ENCODE results near the gene PDK2.

The PDK2 gene

DNA sequence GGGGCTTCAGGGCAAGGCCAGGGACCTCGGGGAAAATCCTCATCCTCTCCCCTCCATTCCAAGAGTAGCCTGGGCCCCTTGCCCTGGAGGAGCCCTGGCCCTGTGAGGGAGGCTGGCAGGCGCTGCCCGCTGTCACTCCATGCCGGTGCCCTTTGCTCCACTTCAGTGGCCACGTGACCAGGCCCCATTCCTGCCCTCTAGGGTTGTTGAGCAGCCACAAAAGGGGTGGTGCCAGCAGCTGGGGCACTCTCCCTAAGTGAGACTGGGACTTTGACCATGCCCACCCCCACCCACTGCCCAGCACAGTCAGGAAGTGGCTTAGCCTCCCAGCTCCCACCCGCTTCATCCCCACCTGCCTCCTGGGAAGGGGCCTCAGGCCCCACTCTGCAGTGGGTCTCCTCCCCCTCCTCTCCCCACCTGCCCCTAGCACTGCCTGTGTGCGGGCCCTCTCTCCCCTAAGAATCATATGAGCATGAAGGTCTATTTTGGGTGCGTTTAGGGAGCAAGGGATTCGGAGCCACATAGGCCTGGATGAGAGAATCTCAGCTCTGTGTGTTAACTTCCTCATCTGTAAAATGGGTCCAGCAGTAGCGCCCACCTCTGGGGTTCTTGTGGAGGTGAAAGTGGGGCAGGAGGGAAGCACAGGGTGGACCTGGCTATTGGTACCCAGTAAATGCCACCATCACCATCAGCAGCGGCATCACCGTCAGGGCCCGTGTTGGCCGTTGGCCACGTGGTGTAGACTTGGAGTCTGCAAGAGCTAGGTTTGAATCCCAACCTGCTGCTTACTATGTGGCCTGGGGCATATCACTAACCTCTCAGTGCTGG lies 7.2 kb downstream of the PDK2 start:
- no peak for DNase-seq

GRCh38 chr17:50103252-50103651 lies 8.1 kb downstream of the PDK2 start:
- DNase-seq: no peak

DNA sequence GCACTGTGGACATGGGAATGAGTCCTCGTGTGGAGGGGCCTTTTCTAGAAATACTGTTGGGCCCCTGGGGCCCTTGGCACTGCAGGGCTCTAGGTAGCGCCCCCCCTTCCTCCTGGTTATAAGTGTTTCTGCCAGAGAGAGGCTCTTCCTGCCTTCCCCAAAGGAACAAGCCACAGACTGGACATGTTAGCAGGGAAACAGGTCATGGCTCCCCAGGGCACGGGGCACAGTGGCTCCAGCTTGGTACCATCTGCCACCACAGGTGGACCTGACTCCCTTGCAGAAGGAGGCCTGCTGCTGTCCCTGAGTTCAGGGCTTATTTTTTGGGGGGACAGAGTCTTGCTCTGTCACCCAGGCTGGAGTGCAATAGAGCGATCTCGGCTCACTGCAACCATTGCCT lies 8.8 kb downstream of the PDK2 start:
- no peak for DNase-seq

DNA sequence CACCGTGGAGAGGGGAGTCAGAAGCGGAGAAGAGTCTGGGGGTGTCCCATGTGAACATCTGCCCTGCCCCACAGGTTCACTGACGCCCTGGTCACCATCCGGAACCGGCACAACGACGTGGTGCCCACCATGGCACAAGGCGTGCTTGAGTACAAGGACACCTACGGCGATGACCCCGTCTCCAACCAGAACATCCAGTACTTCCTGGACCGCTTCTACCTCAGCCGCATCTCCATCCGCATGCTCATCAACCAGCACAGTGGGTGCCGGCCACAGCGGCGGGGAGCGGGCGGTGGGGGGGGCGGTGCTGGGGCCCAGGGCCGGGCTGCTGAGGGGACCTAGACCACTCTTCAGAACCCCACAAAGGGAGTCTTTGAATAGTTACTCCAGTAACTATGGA lies 10.7 kb downstream of the PDK2 start:
- DNase-seq: no peak

DNA sequence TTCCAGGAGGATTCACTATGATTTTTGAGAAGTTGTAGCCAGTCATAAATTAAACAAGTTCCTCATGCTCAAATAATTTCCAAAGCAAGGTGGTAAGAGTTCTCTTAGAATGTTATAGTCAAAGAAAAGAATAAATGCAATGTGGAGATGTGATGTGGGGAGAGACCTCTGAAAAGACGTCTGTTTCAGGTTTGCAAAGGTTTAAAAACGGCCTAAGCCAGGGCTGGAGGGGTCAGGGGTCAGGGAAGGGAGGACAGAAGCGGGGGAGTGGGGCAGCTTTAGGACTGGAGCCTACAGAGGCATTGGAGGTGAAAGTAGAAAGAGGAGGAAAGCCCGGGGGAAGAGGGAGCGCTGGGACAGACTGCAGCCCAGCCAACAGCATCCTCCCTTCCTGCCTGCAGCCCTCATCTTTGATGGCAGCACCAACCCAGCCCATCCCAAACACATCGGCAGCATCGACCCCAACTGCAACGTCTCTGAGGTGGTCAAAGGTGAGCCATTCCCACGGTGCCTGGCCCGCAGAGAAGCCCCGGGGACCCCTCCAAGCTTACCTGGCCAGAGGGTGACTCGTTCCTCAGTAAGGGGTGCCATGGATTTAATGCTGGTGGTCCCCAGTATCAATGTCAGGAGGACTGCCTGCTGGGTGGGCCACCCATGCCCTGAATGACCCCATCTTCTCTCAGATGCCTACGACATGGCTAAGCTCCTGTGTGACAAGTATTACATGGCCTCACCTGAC lies 11.4 kb downstream of the PDK2 start:
- no peak for DNase-seq

DNA sequence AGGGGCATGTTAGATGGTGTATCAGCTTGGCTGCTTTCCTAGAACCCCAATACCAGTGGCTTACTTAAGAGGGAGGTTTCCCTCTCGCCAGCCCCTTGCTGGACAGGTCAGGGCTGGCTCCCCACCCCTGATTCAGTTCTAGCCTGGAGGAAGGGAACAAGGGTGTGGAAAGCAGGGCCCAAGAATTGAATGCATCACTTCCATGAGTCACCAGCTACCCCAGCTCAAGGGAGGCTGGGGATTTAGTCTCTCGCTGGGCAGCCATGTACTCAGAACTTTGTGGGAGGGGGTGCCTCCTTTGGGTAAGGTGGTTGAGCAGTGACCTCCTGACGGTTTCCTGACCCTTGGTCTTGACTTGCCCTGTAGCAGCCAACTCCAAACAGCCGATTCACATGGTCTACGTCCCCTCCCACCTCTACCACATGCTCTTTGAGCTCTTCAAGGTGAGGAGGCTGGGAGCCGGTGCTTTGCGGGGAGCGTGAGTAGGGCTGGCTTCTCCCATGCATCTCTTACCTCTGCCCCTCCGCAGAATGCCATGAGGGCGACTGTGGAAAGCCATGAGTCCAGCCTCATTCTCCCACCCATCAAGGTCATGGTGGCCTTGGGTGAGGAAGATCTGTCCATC lies 12.8 kb downstream of the PDK2 start:
- no peak for DNase-seq

DNA sequence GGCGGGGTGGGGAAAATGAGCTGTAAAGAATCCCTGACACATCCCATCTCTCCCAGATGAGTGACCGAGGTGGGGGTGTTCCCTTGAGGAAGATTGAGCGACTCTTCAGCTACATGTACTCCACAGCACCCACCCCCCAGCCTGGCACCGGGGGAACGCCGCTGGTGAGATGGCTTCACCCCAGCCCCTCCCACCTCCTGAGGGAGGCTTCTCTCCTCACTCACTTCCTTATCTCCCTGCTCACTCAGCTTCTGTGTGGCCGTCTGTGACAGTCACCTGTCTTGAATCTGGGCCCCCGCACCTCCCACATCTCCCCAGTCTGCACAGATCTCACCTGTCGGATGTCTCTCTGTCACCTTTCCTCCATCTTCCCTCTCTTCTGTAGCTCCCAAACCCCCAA lies 13.4 kb downstream of the PDK2 start:
- DNase-seq: no peak

DNA sequence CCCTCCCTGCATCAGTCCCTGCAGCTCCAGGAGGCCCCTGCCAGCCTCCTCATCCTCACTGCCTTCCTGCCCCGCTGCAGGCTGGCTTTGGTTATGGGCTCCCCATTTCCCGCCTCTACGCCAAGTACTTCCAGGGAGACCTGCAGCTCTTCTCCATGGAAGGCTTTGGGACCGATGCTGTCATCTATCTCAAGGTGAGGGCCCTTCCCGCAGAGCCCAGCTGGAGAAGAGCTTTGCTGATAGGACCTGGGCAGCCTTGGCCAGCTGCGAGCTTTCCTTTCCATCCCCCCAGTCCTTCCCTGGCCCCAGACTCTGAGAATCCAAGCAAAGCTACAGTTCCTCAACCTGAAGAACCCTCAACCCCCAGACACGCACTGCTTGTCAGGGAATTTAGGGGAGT lies 14.1 kb downstream of the PDK2 start:
- DNase-seq: no peak

DNA sequence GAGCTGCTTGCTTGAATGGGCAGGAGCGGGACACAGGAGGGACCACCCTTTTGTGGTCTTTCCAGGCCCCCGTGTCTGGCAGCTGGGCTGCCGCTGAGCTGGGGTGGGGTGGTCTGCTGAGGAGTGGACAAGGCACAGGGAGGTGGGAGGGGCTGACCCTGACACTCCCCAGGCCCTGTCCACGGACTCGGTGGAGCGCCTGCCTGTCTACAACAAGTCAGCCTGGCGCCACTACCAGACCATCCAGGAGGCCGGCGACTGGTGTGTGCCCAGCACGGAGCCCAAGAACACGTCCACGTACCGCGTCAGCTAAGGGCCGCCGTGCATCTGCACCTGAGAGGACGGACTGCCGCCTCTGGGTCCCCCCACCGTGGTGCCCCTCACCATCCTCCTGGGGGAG lies 14.6 kb downstream of the PDK2 start:
- DNase-seq: no peak

DNA sequence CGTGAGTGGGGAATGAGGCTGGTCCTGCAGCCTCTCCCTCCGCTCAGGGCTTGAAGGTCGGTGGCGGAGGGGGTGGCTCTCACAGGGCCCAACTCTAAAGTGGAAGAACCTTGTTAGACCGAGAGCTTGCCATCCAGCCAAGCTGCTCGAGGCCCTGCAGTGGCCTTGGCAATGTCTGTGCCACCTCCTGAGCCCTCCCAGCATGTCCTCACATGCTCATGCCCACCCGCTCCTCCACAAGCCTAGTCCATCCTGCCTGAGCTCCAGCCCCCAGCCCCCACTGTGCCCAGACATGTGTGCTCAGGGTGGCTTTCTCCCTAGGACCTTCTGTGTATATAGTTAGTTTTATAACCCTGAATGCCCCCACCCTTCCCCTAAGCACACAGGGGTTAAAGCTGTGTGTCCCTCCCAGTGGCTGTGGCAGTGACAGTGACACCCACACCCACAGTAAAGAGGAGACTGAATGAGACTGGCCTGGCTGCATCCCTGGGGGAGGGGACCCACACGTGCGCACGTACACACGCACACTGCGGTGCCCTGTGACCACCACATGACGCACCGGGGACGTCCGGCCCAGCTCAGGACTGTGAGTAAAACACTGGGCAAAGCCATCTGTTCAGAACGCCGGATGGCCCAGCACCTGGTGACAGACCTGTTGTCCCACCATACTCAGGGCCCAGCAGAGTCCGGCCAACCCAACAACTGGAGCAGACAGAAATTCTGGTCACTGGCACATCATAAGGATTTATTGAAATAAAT lies 15.6 kb downstream of the PDK2 start:
- no peak for DNase-seq

GRCh38 chr17:50111673-50112655 lies 16.8 kb downstream of the PDK2 start:
- DNase-seq: no peak

GRCh38 chr17:50112694-50113093 lies 17.5 kb downstream of the PDK2 start:
- no peak for DNase-seq

GRCh38 chr17:50113624-50114320 lies 18.6 kb downstream of the PDK2 start:
- no peak for DNase-seq

GRCh38 chr17:50114401-50114800 lies 19.2 kb downstream of the PDK2 start:
- DNase-seq: no peak

DNA sequence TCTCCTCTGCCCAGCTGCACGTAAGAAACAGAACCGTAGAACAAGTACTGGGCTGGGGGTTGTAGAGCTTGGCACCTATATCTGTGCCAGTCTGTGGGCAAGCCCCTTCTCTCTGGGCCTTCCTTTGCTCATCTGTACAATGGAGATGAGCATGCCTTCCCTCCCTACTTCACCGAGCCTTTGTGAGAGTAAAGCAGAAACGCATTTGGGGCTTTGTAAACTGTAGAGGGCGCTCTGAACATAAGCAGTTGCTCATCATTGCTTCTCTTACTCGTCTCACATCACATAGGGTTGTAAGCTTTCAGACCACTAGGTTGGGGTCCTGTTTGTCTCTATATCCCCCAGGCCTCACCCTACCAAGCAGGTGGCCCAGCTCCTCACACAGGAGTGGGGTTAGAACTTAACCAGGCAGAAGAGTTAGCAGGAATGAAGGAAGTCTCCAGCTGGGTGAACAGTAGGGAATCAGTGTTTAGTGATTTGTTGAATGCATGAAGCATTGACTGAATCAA lies 19.8 kb downstream of the PDK2 start:
- no peak for DNase-seq

GRCh38 chr17:50115756-50116155 lies 20.6 kb downstream of the PDK2 start:
- DNase-seq: no peak

DNA sequence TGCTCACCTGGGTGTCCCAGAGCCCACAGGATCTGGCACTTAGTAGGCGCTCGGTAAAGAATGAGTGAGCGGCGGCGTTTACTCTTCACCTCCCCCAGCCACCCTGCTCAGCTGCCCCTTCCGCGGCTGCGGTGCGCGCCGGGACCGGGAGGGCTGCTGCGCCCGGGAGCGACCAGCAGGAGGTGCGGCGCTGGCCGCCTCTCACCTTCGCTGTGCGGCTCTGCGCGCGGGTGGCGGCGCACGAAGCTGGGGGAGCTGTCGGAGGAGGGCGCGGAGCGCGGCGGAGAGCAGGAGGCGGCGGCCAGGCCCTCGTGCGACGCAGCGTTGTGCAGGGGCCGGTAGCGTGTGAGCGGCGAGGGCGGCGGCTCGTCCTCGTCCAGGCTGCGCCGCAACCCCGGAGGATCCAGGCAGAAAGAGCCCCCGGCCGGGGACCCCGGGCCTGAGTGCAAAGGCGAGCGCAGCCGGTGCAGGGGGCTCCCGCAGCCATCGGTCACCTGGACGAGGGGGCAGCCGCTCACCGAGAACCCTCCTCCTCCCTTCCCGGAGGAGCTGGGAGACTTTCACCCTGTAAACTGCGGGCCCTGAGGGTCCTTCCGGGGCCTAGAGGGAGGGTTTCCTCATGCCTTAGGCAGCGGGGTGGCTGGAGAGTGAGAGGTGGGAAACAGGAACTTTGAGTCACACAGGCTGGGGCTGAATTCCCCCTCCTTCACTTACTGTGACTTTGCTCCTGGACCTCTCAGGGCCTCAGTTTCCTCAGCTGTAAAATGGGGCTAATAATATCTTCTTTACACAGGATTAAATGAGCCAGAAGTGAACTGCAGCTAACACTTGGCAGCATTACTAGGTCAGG lies 22.3 kb downstream of the PDK2 start:
- peak; percentile 52 to 59 for DNase-seq

- DNase-seq: no peak
Observed at GRCh38 chr17:50118076-50118827, 23.1 kb downstream of the PDK2 start.

GRCh38 chr17:50118828-50119218 lies 23.7 kb downstream of the PDK2 start:
- no peak for DNase-seq
